Measurements from ENCODE around the gene KIF26B.

KIF26B gene

GRCh38 chr1:245242989-245243388, 88.2 kb downstream of the KIF26B start:
- Histone ChIP-seq H3K36me3 (ENCODE audit: low read length) (no peaks in the 10 kb centered on the region), H3K4me3 (ENCODE audit: insufficient read depth, low read length, poor library complexity, severe bottlenecking) (no peak overlapping the region), H3F3A (ENCODE audit: insufficient read depth) (no peaks in the 10 kb centered on the region), H3K4me2 (ENCODE audit: low read depth, low read length, poor library complexity, severe bottlenecking) (no peak overlapping the region), H3K9me3 (ENCODE audit: insufficient read depth, low read length) (no peaks in the 10 kb centered on the region), H3K27ac (ENCODE audit: low read depth, low read length) (no peak overlapping the region), H4K20me1 (ENCODE audit: low read depth, low read length) (no peaks in the 10 kb centered on the region), H3K9ac (ENCODE audit: low read length) (no peak overlapping the region), H3K27me3 (ENCODE audit: low read length) (no peaks in the 10 kb centered on the region), H3K9me2 (replicated peaks; ENCODE audit: insufficient read depth, low read length) (no peaks in the 10 kb centered on the region), H2AFZ (ENCODE audit: low read depth, low read length, severe bottlenecking) (no peak overlapping the region), H3K79me2 (ENCODE audit: insufficient read depth, low read length) (no peaks in the 10 kb centered on the region)
- TF ChIP-seq CTCF (IDR thresholded peaks at IDR 0.05; ENCODE audit: insufficient read depth, low read length, poor library complexity, severe bottlenecking): no peak
- no peak for TF ChIP-seq EZH2phosphoT487 (conservative IDR thresholded peaks at IDR 0.05; ENCODE audit: low read length)

DNA sequence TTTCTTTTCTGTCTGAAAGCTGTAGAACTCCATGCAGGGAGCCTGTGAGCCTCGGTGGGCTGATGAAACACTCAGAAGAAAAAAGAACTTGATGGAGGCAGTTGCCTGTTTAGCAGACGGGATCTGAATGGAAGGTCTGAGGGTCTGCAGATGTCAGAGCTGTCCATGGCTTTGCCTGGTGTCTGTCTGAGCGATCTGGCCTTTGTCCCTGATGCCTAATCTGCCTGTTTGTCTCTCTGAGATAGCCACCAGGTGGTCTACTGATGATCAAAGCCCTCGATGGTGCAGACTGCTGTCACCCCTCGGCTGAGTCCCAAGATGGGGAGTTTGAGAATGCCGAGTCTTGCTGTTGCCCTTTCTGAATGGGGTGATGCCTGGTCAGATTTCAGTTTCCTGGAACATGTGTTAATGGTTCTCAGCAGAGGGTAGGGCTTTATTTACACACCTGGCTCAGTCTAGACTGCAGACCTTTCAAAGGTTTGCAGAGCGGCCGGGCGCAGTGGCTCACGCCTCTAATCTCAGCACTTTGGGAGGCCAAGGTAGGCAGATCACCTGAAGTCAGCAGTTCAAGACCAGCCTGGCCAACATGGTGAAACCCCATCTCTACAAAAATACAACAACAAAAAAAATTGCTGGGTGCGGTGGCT, 90.4 kb downstream of the KIF26B start:
- Histone ChIP-seq H3K9me2 (replicated peaks; ENCODE audit: insufficient read depth, low read length) (no peaks in the 10 kb centered on the region), H3K9ac (ENCODE audit: low read length) (no peak overlapping the region), H2AFZ (ENCODE audit: low read depth, low read length, severe bottlenecking) (no peak overlapping the region), H3K4me2 (ENCODE audit: low read depth, low read length, poor library complexity, severe bottlenecking) (no peak overlapping the region), H3F3A (ENCODE audit: insufficient read depth) (no peaks in the 10 kb centered on the region), H3K4me3 (ENCODE audit: insufficient read depth, low read length, poor library complexity, severe bottlenecking) (no peak overlapping the region), H3K9me3 (ENCODE audit: insufficient read depth, low read length) (no peaks in the 10 kb centered on the region), H3K27ac (ENCODE audit: low read depth, low read length) (no peak overlapping the region), H4K20me1 (ENCODE audit: low read depth, low read length) (no peaks in the 10 kb centered on the region), H3K79me2 (ENCODE audit: insufficient read depth, low read length) (no peaks in the 10 kb centered on the region), H3K27me3 (ENCODE audit: low read length) (no peaks in the 10 kb centered on the region), H3K36me3 (ENCODE audit: low read length) (no peaks in the 10 kb centered on the region)
- TF ChIP-seq EZH2phosphoT487 (conservative IDR thresholded peaks at IDR 0.05; ENCODE audit: low read length) (no peak), CTCF (IDR thresholded peaks at IDR 0.05; ENCODE audit: insufficient read depth, low read length, poor library complexity, severe bottlenecking) (no peak)

DNA sequence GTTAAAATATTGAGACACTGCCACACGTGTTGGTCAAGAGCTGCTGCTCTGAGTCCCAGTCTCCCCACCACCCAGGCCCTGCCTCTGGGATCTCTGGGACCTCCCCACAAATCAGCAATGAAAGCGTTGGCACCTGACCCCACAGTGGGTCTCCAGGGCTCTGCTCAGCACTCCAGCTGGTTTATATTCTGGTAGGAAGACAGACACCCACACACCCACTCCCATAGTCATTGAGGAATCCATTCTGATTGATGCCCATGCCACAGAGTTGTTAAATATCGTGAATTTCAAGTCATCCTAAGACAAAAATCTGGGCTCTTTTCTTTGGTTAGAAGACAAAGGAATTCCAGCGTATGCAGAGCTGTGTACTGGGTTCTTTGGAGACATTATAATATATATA, 91.6 kb downstream of the KIF26B start:
- H3K36me3 ChIP-seq (ENCODE audit: low read length): no peaks in the 10 kb centered on the region
- H3K9me3 ChIP-seq (ENCODE audit: insufficient read depth, low read length): no peaks in the 10 kb centered on the region
- no peak overlapping the region for H2AFZ ChIP-seq (ENCODE audit: low read depth, low read length, severe bottlenecking)
- no peaks in the 10 kb centered on the region for H4K20me1 ChIP-seq (ENCODE audit: low read depth, low read length)
- no peaks in the 10 kb centered on the region for H3K9me2 ChIP-seq (replicated peaks; ENCODE audit: insufficient read depth, low read length)
- H3K79me2 ChIP-seq (ENCODE audit: insufficient read depth, low read length): no peaks in the 10 kb centered on the region
- no peaks in the 10 kb centered on the region for H3F3A ChIP-seq (ENCODE audit: insufficient read depth)
- H3K27me3 ChIP-seq (ENCODE audit: low read length): peaks cover 3% of the 10 kb centered on the region; the same call in 1 of the 2 replicates
- TF ChIP-seq EZH2phosphoT487 (conservative IDR thresholded peaks at IDR 0.05; ENCODE audit: low read length): no peak
- TF ChIP-seq CTCF (IDR thresholded peaks at IDR 0.05; ENCODE audit: insufficient read depth, low read length, poor library complexity, severe bottlenecking): no peak
- H3K4me2 ChIP-seq (ENCODE audit: low read depth, low read length, poor library complexity, severe bottlenecking): no peak overlapping the region
- no peak overlapping the region for H3K4me3 ChIP-seq (ENCODE audit: insufficient read depth, low read length, poor library complexity, severe bottlenecking)
- no peak overlapping the region for H3K27ac ChIP-seq (ENCODE audit: low read depth, low read length)
- H3K9ac ChIP-seq (ENCODE audit: low read length): no peak overlapping the region

All from SU-DHL-6 (cell line).